Activated CD8-positive, alpha-beta memory T cell treated with anti-CD3 and anti-CD28 coated beads, Interleukin-2, amount 50 U/mL, for 1 hour (primary cell): Measurements from ENCODE around the gene TNIK.

ENCODE experiments used
- DNase-seq: peaks from one replicate; pipeline ENCODE4 v3.0.0-alpha.2; 2020; ENCODE audit errors: extremely low read depth

TNIK gene

GRCh38 chr3:171226794-171227193 lies 233.4 kb downstream of the TNIK start:
- DNase-seq = no peak

- DNase-seq = no peak
Observed at GRCh38 chr3:171225708-171226107, 234.5 kb downstream of the TNIK start.

DNA sequence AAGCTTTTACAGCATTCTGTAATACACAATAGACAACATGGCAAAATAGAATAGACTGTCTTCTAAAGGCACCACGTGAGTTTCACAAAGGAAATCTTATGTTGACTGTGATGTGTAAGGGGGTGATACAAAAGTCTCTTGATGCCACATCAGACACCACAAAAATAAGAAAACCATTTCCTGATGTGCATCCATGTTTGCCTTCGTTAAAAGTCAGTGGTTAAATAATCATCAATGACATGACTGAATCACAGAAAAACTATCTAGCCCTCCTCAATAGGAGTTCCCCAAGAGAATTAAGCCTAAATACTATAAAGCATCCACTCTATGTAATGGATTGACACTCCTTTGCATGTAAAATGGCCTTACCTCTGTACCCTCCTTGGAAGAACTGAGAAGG lies 235.0 kb downstream of the TNIK start:
- no peak for DNase-seq

GRCh38 chr3:171223396-171223795 lies 236.8 kb downstream of the TNIK start:
- DNase-seq = no peak

DNA sequence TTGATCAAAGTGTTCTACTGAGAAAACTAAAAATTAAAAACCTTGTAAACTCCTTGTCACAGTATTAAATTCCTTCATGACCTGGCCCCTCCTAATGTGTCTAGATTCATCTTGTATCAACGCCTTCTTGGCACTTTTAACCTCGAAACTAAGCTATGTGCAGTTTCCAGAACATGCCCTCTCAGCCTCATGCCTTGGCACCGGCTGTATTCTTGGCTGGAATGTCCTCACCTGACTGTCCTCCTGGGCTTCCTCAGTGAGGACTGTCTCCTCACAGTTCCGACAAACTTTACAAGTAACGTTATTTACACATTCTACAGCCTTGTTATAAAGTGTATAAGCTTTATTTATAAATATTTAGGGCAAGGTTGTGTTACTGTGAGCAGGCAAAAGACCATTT lies 237.2 kb downstream of the TNIK start:
- no peak for DNase-seq

DNA sequence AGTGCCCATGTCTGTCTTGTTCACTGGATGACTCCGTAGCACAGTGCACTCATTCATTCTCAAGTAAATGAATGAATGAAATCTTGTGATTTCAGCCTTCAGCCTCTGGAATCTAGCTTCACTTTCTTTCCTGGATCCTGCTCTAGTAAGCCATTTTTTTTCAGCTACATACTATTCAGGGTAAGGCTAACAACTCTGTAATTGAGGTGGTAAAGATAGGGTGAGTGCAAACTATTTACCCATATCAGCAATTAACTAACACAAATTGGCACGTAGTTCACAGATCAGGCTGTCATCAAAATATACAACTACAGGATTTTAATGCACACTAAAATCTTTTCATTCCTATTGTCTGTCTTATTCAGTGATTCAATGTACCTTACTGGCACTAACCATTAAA lies 238.6 kb downstream of the TNIK start:
- DNase-seq = no peak

DNA sequence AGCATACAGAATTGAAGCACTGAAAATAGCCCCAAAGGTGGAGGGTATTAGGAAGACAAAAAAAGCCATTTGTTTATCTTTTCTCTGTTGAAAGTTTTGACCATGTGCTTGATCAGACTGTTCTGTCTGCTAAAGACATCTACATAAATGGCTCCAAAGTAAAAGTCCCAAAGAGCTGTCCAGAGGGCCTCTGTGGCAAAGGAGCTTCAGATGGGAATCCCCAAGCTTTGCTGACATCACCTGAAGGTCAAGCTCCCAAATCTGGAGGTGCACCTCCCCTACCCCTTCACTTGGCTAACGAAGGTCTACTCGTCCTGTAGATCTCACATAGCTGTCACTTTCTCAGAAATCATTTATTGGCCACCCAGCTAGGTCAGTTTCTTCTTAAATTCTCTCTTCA lies 239.1 kb downstream of the TNIK start:
- no peak for DNase-seq

DNA sequence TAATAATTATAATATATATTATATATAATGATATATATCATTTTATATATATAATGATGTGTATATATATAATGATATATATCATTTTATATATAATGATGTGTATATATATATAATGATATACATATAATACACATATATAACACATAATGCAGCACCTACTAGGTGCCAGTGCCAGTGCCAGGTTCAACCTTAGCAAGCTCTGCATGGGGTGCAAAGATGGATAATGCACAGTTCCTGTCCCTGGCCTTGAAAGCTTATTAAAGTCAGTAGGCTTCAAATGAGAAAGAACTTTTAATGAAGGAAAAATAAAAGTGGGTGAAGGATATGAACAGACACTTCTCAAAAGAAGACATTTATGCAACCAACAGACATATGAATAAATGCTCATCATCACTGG lies 240.9 kb downstream of the TNIK start:
- DNase-seq = no peak

GRCh38 chr3:171218069-171218468 lies 242.1 kb downstream of the TNIK start:
- DNase-seq = no peak

DNA sequence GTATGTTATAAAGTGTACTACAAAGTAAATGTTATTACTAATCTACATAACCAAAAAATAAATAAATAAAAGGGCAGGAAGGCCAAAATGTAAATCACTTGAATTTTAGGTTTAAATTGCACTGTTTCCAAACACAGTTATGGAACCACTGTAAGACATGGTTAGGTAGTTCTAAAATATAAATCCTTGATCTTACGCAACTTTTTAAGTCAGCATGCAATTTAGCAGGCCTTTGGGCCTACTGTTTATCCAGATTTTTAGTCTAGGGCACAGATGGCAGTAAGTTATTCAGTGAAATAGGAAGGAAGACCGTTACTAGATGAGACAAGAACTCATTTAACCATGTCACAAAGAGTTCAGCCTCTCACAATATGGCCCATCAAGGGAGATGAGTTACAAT lies 246.3 kb downstream of the TNIK start:
- DNase-seq = no peak

GRCh38 chr3:171213178-171213577 lies 247.0 kb downstream of the TNIK start:
- no peak for DNase-seq

GRCh38 chr3:171212648-171213047 lies 247.6 kb downstream of the TNIK start:
- DNase-seq = no peak

- no peak for DNase-seq
Observed at GRCh38 chr3:171206283-171206682, 253.9 kb downstream of the TNIK start.

DNA sequence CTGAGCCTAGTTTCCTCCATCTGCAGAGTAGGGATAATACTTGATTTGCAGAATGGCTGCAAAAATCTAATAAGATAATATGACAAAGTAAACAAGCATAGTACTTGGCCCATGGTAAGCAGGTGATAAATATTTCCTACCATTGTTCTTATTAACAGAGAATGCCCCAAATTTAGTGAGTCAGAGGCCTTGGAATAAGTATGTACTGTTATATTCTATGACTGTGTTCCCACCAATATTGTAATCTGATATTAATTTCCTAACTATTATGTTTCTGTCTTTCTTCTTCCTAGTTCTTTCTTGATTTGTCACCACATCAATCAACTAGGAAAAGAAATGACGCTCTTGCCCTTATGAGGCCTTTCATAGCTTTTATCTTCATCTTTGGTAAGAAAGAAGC lies 255.3 kb downstream of the TNIK start:
- DNase-seq = no peak

DNA sequence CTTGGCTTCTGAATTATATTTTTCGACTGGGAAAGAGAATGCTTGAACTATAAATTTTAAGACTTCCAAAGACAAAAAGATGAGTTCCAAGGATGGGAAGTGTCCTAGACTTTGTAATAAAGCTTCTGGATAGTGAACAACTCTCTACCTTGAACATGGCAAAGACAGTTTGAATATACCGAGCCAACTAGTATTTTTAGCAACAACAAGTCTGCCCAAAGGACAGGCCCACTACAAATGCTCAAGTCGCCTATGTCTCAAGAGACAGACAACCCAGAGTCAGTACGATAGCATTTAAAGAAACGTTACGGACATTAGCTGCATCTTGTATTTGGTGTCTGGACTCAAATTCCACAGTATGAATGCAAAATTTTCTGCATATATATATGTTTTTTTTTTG lies 258.4 kb downstream of the TNIK start:
- DNase-seq = no peak

- no peak for DNase-seq
Observed at GRCh38 chr3:171200750-171201088, 259.5 kb downstream of the TNIK start.

DNA sequence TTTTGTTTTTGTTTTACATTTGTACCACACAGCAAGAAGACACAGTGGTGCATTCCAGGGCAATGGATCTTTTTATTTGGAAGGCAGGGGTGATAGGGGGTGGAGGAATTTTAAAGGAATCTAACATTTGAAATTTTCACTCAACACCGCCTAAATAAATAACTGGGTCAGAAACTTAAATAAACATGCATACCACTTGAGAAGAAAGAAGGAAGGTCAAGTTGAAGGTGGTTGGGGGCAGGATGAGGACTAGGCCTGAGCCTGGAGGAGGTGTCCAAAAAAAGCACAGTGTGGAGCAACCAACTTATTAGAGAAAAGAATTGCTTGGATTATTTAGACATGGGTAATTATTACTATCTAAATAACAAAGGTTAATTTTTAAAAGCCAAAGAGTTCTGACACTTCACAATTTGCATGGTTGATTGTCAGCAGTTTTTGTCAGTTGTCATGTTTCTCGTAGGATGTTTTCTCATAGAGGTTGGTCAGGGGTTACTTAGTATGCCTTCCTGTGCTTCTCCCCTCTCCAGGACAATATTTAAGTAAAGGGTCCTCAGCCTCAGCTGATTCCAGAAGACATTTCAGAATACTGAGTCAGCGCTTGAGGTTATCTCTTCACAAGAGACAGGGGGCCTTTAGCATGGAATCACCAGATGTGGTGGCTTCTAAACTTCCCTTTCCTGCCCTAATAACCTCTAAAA lies 260.0 kb downstream of the TNIK start:
- DNase-seq = no peak

DNA sequence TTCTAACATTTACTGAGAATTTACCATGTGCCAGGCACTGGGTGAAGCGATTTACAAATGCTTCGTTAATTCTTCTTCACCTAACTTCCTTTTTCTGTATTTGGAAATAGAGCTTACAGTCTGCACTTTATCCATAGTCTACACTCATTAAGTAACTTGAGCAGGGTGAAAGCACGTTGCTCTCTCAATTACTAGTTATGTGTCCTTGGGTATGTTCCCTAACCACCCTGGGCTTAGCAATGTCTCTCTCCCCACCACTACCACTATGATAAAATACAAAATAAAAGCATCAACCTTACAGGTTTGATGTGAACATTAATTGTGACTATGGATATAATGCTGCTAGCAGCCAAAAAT lies 260.8 kb downstream of the TNIK start:
- no peak for DNase-seq

DNA sequence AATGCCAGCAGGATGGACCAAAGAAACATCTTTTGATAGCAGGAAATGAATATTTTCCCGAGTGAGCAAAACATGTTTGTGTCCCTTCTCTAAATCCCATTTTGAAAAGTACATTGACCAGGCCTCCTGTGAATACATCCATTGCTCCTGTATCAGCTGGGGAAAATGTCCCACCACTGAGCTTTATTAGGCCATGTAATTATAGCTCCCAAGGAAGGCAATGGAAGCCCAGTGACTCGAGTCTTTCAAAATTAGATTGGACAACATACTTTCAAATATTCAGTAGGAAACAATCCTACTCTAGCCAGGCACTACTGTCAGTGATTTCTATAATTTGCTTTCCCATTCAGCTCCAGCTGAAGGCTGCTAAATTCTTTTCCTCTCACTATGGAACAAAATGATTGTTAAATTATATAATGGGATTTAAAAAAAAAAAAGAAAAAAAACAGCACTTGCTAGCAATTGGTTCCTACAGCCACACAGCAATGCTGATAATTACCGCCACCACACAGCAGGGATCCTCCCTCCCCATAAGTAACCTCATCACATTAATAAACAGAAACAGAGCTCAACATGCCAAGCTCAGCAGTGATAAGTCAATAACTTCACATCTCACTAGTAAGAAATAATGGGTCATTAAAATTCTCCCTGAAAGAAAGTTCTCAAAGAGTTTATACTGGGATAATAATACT lies 261.3 kb downstream of the TNIK start:
- DNase-seq = no peak

DNA sequence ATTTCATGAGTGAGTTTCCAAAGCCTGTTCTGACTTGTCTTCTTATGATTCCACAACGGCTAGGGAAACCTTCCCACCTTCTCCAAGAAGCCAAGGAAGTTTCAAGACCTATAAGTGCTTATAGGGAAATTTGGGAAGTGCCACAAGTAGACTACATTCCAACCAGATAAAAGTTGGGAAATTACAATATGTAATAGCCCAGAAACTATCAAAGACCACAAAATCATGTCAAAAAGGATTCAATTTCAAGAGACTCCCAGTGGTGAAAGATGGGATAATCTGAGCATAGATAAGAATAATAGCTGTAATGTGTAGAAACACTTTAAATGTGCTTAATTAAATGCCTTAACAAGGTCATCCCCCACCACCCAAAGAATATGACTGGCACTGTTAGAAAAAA lies 264.5 kb downstream of the TNIK start:
- no peak for DNase-seq

- no peak for DNase-seq
Observed at GRCh38 chr3:171194965-171195364, 265.2 kb downstream of the TNIK start.

GRCh38 chr3:171193693-171194092 lies 266.5 kb downstream of the TNIK start:
- no peak for DNase-seq

GRCh38 chr3:171192176-171192854 lies 267.9 kb downstream of the TNIK start:
- DNase-seq = no peak
